GM12878 (cell line): Measurements from ENCODE around the gene BLOC1S3. TPM values are rescaled to one million over a fixed set of nuclear protein-coding genes. Genes with fewer than 3 reads are reported as not detected.

Experiments
- ATAC-seq: fragments of 200-7000 bp; cut with Tn5 transposase; 3 replicates; pipeline ENCODE4 v1.9.1; 2020; ENCODE audit warnings: mild to moderate bottlenecking, moderate library complexity
- BruUV-seq: library from RNA; stranded (reverse); fragments of 400-500 nt; replicated peaks from 2 replicates; lab custom pipeline; 2021; lab: Mats Ljungman, UMichigan
- CTCF ChIA-PET: fragments of 300-600 bp; sonication (Branson Sonifier 250); formaldehyde crosslinking; extraction: SDS; loops from one replicate; lab custom pipeline; 2021; ENCODE audit warnings: inconsistent platforms; lab: Yijun Ruan, JAX
- POLR2A ChIA-PET: fragments of 350-600 bp; formaldehyde crosslinking; extraction: SDS; loops from one replicate; lab custom pipeline; 2021; ENCODE audit warnings: inconsistent platforms; lab: Charles Lee
- RAD21 ChIA-PET: fragments of 300-600 bp; sonication (Branson Sonifier 250); formaldehyde crosslinking; loops from one replicate; lab custom pipeline; 2023; ENCODE audit warnings: antibody characterized with exemption; ENCODE audit not compliant: unreplicated experiment; lab: Charles Lee
- SMC1A ChIA-PET: fragments of 300-600 bp; sonication (Branson Sonifier 250); formaldehyde crosslinking; loops from one replicate; lab custom pipeline; 2023; ENCODE audit not compliant: unreplicated experiment, uncharacterized antibody; lab: Charles Lee
- DNase-seq: peaks from one replicate; pipeline ENCODE4 v3.0.0-alpha.2; 2011; ENCODE audit warnings: low read depth, low spot score
- FAIRE-seq: peaks from 3 replicates; lab custom pipeline; 2011; peaks lifted over from hg19 to GRCh38; lab: Jason Lieb, UNC
- H2AFZ ChIP-seq: 2 replicates; pipeline ENCODE4 v1.6.0; 2011; ENCODE audit warnings: low read depth, low read length, control low read depth; ENCODE audit not compliant: control insufficient read depth
- H3K27ac ChIP-seq: 2 replicates; pipeline ENCODE4 v1.5.1; 2011; ENCODE audit warnings: control low read depth; ENCODE audit not compliant: control insufficient read depth, insufficient read depth
- H3K27me3 ChIP-seq, 2 experiments: replicated peaks in 1 of 2; 2 replicates each; pipeline versions ENCODE4 v1.6.0 to v1.6.1; 2011; ENCODE audit warnings: low read length in 1 of 2; ENCODE audit not compliant: control insufficient read depth in 2 of 2, insufficient read depth in 2 of 2
- H3K36me3 ChIP-seq, 2 experiments: 2 replicates each; pipeline ENCODE4 v1.5.1; 2011; ENCODE audit warnings: low read length in 1 of 2; ENCODE audit not compliant: control insufficient read depth in 2 of 2, insufficient read depth in 2 of 2
- H3K4me1 ChIP-seq: 2 replicates; pipeline ENCODE4 v1.6.1; 2011; ENCODE audit warnings: mild to moderate bottlenecking, low read length, moderate library complexity, mixed read lengths; ENCODE audit not compliant: control insufficient read depth, insufficient read depth
- H3K4me2 ChIP-seq: 2 replicates; pipeline ENCODE4 v1.6.0; 2011; ENCODE audit warnings: control low read depth; ENCODE audit not compliant: control insufficient read depth, insufficient read depth
- H3K4me3 ChIP-seq: fragments of 200-600 bp; sonication (generic); 2 replicates; pipeline ENCODE4 v1.5.1; 2016
- H3K79me2 ChIP-seq: 2 replicates; pipeline ENCODE4 v1.6.0; 2011; ENCODE audit warnings: low read length; ENCODE audit not compliant: control insufficient read depth, insufficient read depth
- H3K9ac ChIP-seq: 2 replicates; pipeline ENCODE4 v1.8.0; 2011; ENCODE audit warnings: low read length, control low read depth, mixed read lengths; ENCODE audit not compliant: control insufficient read depth, insufficient read depth
- H3K9me3 ChIP-seq: replicated peaks from 3 replicates; pipeline ENCODE4 v1.5.1; 2011; ENCODE audit warnings: mild to moderate bottlenecking, low read length; ENCODE audit not compliant: control insufficient read depth, insufficient read depth
- H4K20me1 ChIP-seq: 2 replicates; pipeline ENCODE4 v1.6.0; 2011; ENCODE audit not compliant: control insufficient read depth, insufficient read depth
- BACH1 ChIP-seq: fragments of 450-650 bp; IDR thresholded peaks from 2 replicates; pipeline ENCODE4 v1.6.1; 2017; ENCODE audit warnings: mild to moderate bottlenecking, borderline replicate concordance
- CUX1 ChIP-seq: IDR thresholded peaks from 2 replicates; pipeline ENCODE4 v1.6.1; 2012; ENCODE audit warnings: improper control_type of control experiment, low read depth, low read length; ENCODE audit not compliant: insufficient replicate concordance
- EED ChIP-seq: sonication (generic); IDR thresholded peaks from 2 replicates; pipeline ENCODE4 v1.6.1; 2016; ENCODE audit warnings: antibody characterized with exemption, low read depth
- EGR1 ChIP-seq, 2 experiments: IDR thresholded peaks; 1 replicate in 1 of 2; 2 replicates in 1 of 2; pipeline ENCODE4 v1.6.1; 2011 to 2012; ENCODE audit warnings: low read depth in 2 of 2, low read length in 2 of 2, borderline replicate concordance in 1 of 2, mild to moderate bottlenecking in 1 of 2, moderate library complexity in 1 of 2
- HDAC6 ChIP-seq: fragments of 200-600 bp; sonication (generic); IDR thresholded peaks from one replicate; pipeline ENCODE4 v1.8.0; 2017; ENCODE audit warnings: antibody characterized with exemption; ENCODE audit not compliant: unreplicated experiment
- IKZF1 ChIP-seq: fragments of 450-650 bp; conservative IDR thresholded peaks from 2 replicates; pipeline ENCODE4 v1.6.1; 2017; ENCODE audit warnings: antibody characterized with exemption, mild to moderate bottlenecking
- JUNB ChIP-seq: IDR thresholded peaks from 2 replicates; pipeline ENCODE4 v1.6.1; 2016; ENCODE audit warnings: antibody characterized with exemption, mild to moderate bottlenecking
- MAX ChIP-seq: IDR thresholded peaks from 2 replicates; pipeline ENCODE4 v1.6.1; 2012; ENCODE audit warnings: low read depth, low read length, improper control_type of control experiment
- MYC ChIP-seq: IDR thresholded peaks from 2 replicates; pipeline ENCODE4 v1.6.1; 2011; ENCODE audit warnings: mild to moderate bottlenecking, low read length, moderate library complexity, inconsistent platforms; ENCODE audit not compliant: insufficient read depth, insufficient replicate concordance, insufficient read length, severe bottlenecking
- PAX8 ChIP-seq: fragments of 450-650 bp; IDR thresholded peaks from 2 replicates; pipeline ENCODE4 v1.6.1; 2017; ENCODE audit warnings: mild to moderate bottlenecking, moderate library complexity
- ZNF622 ChIP-seq: fragments of 450-650 bp; IDR thresholded peaks from 2 replicates; pipeline ENCODE4 v1.6.1; 2017; ENCODE audit warnings: mild to moderate bottlenecking, inconsistent platforms
- ZNF687 ChIP-seq: fragments of 450-650 bp; IDR thresholded peaks from 2 replicates; pipeline ENCODE4 v1.6.1; 2017; ENCODE audit warnings: mild to moderate bottlenecking, moderate library complexity
- WGBS: methylation state at CpG from one replicate; pipeline ENCODE4 v1.1.6; 2016; ENCODE audit warnings: low lambda C conversion rate; ENCODE audit not compliant: insufficient replicate concordance, insufficient coverage; ENCODE audit errors: missing lambda C conversion rate; 5-methylcytosine and 5-hydroxymethylcytosine counted together
- in situ Hi-C: fragments of 300-500 bp; cut with MboI; formaldehyde crosslinking; loops from 9 replicates; pipeline ENCODE4 v1.14.3; 2018; ENCODE audit warnings: mixed read lengths
- intact Hi-C: fragments of 100-400 bp; cut with micrococcal nuclease; formaldehyde crosslinking; loops from one replicate; pipeline ENCODE4 v1.14.2; 2022; ENCODE audit not compliant: unreplicated experiment
- polyA plus RNA-seq, 11 experiments: library from polyadenylated mRNA; depleted of rRNA in 4 of 11; unstranded in 6 of 11; stranded (reverse) in 5 of 11; fragments of >200 nt; fragmentation: Nextera tagmentation in 4 of 11; fragmentation: Illumina TruSeq in 1 of 11; extraction: Ambion mirVana in 4 of 11; extraction: Trizol in 1 of 11; gene quantifications; 1 replicate in 1 of 11; 2 replicates in 10 of 11; pipeline versions ENCODE4 v1.2.1 to v1.2.3, GENCODE V29; 2011 to 2016; ENCODE audit warnings: inconsistent platforms in 2 of 11, missing spikeins in 2 of 11, low read depth in 1 of 11
- total RNA-seq, 4 experiments: library from RNA; depleted of rRNA in 3 of 4; stranded (reverse); fragments of >200 nt in 3 of 4; fragmentation: Illumina TruSeq in 1 of 4; extraction: Trizol in 1 of 4; gene quantifications; 2 replicates each; pipeline versions ENCODE4 v1.2.1 to v1.2.3, GENCODE V29; 2013 to 2021

The BLOC1S3 gene
- total and polyA plus RNA-seq, 10 of the 15 experiments (the other 5 are each of a cell fraction or from before 2014, with no cell fraction given): 3.6 to 18.3 (median 10.4) TPM

- intact Hi-C loops (no loop called here), in situ Hi-C loops (no loop called here)
- no peaks in the 10 kb centered on the region; the same call in 2 of the 3 replicates for H3K9me3 ChIP-seq
- H3K79me2 ChIP-seq: no peaks in the 10 kb centered on the region
- peak overlapping the region; percentile 20 for H2AFZ ChIP-seq
- DNase-seq (no peak), ATAC-seq (peak; percentile 35), FAIRE-seq (no peak)
- CTCF ChIA-PET: interaction anchor here (1.1 kb wide), 1 partner anchor 35 kb away, joined by 3 read pairs; no protein-coding TSS in a partner anchor
- BruUV-seq: no TSS peak
- peak overlapping the region; percentile 5; the same call in 1 of the 2 replicates for H3K4me3 ChIP-seq
- H3K27ac ChIP-seq: no peak overlapping the region
- POLR2A ChIA-PET: interaction anchor here (0.5 to 0.6 kb wide), 2 partner anchors 125 to 599 kb away, joined by 3 read pairs; no protein-coding TSS in a partner anchor
- WGBS: 33% methylated on average over 81 of the region's 91 CpGs
- H3K4me1 ChIP-seq: peaks cover 14% of the 10 kb centered on the region
- RAD21 ChIA-PET: interaction anchor here (1.8 kb wide), 1 partner anchor 12 kb away, joined by 9 read pairs; no protein-coding TSS in a partner anchor
- no peaks in the 10 kb centered on the region for H3K36me3 ChIP-seq
- H3K27me3 ChIP-seq: peaks cover 5 to 9% of the 10 kb centered on the region in 2 experiments; a peak in 3 of 4 replicates
- no peaks in the 10 kb centered on the region for H4K20me1 ChIP-seq
- H3K4me2 ChIP-seq: peak overlapping the region; percentile 74
- no peak overlapping the region for H3K9ac ChIP-seq
- SMC1A ChIA-PET: no interaction called here
- TF ChIP-seq ZNF622 (no peak), CUX1 (no peak), MYC (peak; percentile 80), BACH1 (no peak), ZNF687 (peak; percentile 76; the same call in 1 of the 2 replicates), JUNB (no peak), PAX8 (no peak), IKZF1 (0 out of 2 replicates have a peak, but pooled peaks have one; percentile 14), HDAC6 (peak; percentile 73), EGR1 (IDR thresholded peaks at IDR 0.05; ENCODE audit: borderline replicate concordance in 1 of 2, low read depth in 2 of 2, low read length in 2 of 2) (no peak), EED (no peak), MAX (peak; percentile 55; the same call in 1 of the 2 replicates)
These were observed 25.9 kb upstream of the BLOC1S3 start for GRCh38 chr19:45152504-45153338.
